VCaP (cell line): Measurements from ENCODE around the gene BMPR1B.

Experiments used
- H3K27ac ChIP-seq: fragments of 450-650 bp; 2 replicates; pipeline ENCODE4 v1.5.1; 2017
- TF ChIP-seq, protein P1 (sequence below): fragments of 450-650 bp; conservative IDR thresholded peaks from 2 replicates; pipeline ENCODE4 v1.5.1; 2017; ENCODE audit warnings: mild to moderate bottlenecking, moderate library complexity

The BMPR1B gene

DNA sequence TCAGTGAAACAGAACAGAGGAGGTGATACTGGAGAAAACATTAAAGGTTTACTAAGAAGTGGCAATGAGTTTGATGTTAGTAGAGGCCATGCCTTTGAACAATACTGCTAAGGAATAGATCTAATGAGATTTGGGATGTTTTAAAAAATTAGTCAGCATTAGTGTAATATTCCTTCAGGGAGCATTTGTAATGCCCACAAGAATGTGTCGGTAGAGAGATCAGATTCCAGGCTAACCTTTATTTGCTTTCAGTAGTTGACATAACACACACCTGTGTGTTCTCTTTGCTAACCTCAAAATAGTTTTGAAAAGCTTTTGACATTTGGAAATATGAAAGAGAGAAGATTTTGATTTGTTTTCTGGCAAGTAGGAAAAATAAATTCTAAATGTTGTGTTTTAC, 328.8 kb downstream of the BMPR1B start:
- H3K27ac ChIP-seq, result peak overlapping the region; percentile 22
- TF ChIP-seq, protein P1, sequence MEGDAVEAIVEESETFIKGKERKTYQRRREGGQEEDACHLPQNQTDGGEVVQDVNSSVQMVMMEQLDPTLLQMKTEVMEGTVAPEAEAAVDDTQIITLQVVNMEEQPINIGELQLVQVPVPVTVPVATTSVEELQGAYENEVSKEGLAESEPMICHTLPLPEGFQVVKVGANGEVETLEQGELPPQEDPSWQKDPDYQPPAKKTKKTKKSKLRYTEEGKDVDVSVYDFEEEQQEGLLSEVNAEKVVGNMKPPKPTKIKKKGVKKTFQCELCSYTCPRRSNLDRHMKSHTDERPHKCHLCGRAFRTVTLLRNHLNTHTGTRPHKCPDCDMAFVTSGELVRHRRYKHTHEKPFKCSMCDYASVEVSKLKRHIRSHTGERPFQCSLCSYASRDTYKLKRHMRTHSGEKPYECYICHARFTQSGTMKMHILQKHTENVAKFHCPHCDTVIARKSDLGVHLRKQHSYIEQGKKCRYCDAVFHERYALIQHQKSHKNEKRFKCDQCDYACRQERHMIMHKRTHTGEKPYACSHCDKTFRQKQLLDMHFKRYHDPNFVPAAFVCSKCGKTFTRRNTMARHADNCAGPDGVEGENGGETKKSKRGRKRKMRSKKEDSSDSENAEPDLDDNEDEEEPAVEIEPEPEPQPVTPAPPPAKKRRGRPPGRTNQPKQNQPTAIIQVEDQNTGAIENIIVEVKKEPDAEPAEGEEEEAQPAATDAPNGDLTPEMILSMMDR, result no peak

- TF ChIP-seq, protein P1, result no peak
- peak overlapping the region; percentile 22 for H3K27ac ChIP-seq
Observed at GRCh38 chr4:95087657-95088455, 330.1 kb downstream of the BMPR1B start.

DNA sequence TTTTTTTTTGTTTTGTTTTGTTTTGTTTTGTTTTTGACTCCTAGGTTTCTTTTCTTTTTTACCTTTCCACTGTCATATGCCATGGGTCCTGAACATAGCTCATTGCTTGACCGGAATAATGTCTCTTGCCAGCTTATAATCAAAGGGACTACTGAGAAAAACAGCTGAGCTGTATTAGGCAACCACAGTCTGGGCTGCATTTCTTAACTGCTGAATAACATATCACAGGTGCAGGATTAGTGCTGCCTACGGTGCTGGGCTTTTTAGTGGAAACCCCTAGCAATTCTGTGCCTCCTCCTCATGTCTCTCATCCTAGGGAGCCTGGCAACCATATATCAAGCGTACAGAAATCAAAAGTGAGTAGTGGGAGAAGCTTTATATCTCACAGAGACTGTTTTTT, 333.5 kb downstream of the BMPR1B start:
- TF ChIP-seq, protein P1, result no peak
- H3K27ac ChIP-seq, result no peak overlapping the region

DNA sequence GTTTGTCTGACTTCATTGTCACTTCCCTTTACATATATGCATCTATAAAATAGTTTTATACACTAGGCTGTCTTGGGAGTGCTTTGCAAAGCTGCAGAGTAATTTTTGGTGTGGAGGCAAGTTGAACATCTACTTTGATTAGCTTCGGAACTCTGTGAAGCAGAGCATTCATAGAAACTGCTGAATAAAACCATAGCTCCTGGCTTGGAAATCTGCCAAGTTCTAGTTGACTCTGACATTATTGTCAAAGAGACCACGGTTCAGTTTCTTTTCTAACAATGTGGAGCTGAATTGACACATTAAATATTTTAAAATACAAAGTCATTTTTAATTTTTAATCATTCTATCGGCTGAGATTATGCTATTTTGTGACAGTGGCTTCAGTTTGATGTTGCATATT, 335.0 kb downstream of the BMPR1B start:
- TF ChIP-seq, protein P1, result no peak
- peak overlapping the region; percentile 33; the same call in 1 of the 2 replicates for H3K27ac ChIP-seq

- TF ChIP-seq, protein P1, result no peak
- peak overlapping the region; percentile 45 for H3K27ac ChIP-seq
Observed at GRCh38 chr4:95093460-95093859, 335.7 kb downstream of the BMPR1B start.

- H3K27ac ChIP-seq, result peak overlapping the region; percentile 45
- TF ChIP-seq, protein P1, result no peak
Observed at GRCh38 chr4:95093936-95094929, 336.5 kb downstream of the BMPR1B start.

GRCh38 chr4:95095348-95095974, 337.7 kb downstream of the BMPR1B start:
- TF ChIP-seq, protein P1, result peak; percentile 81
- no peak overlapping the region for H3K27ac ChIP-seq
